ENCODE measurements around the gene TEKT5.

GRCh38 chr16:10641555-10641952, 53.2 kb downstream of the TEKT5 start:
- TF ChIP-seq CTCF (conservative IDR thresholded peaks at IDR 0.05; ENCODE audit: low read depth, low read length), result no peak
- TF ChIP-seq EZH2 (IDR thresholded peaks at IDR 0.05; ENCODE audit: borderline replicate concordance, low read depth, low read length, poor library complexity, severe bottlenecking), result no peak

Data from A673 (cell line).